Fibroblast of lung (primary cell): ENCODE measurements around the gene EDRF1.

ENCODE experiments used
- EZH2 ChIP-seq: IDR thresholded peaks from 2 replicates; pipeline ENCODE4 v1.5.1; 2012; ENCODE audit warnings: low read length, control low read depth, mild to moderate bottlenecking; ENCODE audit errors: missing control alignments
- TF ChIP-seq, protein P1 (sequence below), 2 donors: IDR thresholded peaks in 1 of 2; conservative IDR thresholded peaks in 1 of 2; 1 replicate in 1 of 2; 2 replicates in 1 of 2; pipeline ENCODE4 v1.5.1; 2011 to 2012; ENCODE audit warnings: low read length in 2 of 2, control low read depth in 1 of 2, inconsistent platforms in 1 of 2, low read depth in 1 of 2, mild to moderate bottlenecking in 1 of 2

DNA sequence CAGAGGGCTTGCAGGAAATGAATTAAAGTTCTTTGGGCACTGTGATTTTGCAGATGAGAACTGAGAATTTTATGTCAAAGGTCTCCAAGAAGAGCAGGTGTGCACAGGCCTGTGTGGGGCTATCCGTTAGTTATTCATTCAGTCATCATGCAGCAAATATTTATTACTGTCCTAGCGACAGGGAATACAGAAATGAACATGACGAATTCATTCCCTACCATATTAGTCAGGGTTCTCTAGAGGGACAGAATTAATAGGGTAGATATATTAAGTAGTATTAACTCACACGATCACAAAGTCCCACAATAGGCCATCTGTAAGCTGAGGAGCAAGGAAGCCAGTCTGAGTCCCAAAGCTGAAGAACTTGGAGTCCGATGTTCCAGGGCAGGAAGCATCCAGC is 59.0 kb downstream of the EDRF1 start:
- TF ChIP-seq, protein P1, sequence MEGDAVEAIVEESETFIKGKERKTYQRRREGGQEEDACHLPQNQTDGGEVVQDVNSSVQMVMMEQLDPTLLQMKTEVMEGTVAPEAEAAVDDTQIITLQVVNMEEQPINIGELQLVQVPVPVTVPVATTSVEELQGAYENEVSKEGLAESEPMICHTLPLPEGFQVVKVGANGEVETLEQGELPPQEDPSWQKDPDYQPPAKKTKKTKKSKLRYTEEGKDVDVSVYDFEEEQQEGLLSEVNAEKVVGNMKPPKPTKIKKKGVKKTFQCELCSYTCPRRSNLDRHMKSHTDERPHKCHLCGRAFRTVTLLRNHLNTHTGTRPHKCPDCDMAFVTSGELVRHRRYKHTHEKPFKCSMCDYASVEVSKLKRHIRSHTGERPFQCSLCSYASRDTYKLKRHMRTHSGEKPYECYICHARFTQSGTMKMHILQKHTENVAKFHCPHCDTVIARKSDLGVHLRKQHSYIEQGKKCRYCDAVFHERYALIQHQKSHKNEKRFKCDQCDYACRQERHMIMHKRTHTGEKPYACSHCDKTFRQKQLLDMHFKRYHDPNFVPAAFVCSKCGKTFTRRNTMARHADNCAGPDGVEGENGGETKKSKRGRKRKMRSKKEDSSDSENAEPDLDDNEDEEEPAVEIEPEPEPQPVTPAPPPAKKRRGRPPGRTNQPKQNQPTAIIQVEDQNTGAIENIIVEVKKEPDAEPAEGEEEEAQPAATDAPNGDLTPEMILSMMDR (conservative IDR thresholded peaks at IDR 0.05 in 1 of 2, IDR thresholded peaks at IDR 0.05 in 1 of 2; ENCODE audit: low read depth in 1 of 2, low read length in 2 of 2) = no peak
- TF ChIP-seq EZH2 = no peak
